GM21528 (cell line): ENCODE measurements around the gene FGFR2.
"Not testable (repeated sequence)": the region's sequence is repeated elsewhere in the genome, so short reads cannot be mapped to it uniquely, and the experiment has no call there.

Source experiments
- ATAC-seq: cut with Tn5 transposase; IDR thresholded peaks from one replicate; pipeline ENCODE4 v1.9.1; 2021; ENCODE audit warnings: mild to moderate bottlenecking, moderate library complexity; ENCODE audit not compliant: unreplicated experiment, low FRiP score

Gene FGFR2

GRCh38 chr10:121558238-121558637, 40.0 kb downstream of the FGFR2 start:
- no peak for ATAC-seq

DNA sequence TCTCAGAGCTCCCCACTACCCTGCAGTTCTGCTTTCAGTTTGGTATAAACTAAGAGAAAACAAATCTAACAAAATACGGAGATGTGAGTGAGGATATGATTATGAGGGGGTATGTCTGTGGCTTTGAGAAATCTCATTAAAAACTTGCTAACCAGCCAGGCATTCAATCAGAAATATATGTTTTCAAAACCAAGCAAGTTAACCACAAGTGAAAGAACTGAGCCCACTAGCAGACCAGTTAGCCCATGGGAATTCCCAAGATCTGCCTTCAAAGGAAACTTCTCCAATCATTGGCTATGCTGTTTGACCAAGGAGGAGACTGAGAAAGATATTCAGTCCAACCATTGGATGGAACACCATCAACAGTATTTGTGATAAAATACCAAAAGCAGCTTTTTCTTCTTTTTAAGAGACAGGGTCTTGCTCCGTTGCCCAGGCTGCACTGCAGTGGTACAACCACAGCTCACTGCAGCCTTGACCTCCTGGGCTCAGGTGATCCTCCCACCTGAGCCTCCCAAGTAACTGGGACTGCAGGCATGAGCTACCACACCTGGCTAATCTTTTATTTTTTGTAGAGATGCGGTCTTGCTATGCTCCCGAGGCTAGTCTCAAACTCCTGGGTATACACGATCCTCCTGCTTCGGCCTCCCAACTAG, 41.2 kb downstream of the FGFR2 start:
- ATAC-seq: no peak

DNA sequence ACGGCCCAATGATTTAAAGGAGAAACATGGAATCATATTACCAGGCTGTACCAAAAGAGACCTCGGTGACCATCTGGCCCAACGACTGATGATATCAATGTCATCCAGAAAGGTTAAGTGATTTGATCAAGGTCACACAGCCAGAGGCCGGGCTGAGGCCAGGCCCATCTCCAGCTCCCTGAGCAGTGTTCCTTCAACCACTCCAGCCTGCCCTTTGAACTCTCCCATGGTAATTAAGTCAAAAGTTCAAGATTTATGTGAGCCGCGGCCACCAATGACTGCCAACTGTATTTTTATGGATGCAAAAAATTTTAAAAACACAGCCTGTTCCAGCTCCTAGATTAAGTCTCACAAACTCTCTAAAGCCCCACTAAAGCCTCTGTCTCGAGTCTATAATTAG, 41.8 kb downstream of the FGFR2 start:
- ATAC-seq: no peak

DNA sequence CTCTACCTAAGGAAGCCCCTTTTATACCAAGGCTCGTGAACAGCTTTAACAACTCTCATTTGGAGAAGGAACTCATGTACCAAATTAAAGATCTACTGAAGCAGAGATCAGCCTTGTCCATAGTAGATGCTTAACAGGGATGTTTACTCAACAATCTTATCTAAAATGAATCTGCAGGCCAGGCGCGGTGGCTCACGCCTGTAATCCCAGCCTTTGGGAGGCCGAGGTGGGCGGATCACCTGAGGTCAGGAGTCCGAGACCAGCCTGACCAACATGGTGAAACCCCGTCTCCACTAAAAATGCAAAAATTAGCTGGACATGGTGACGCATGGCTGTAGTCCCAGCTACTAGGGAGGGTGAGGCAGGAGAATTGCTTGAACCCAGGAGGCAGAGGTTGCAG, 43.3 kb downstream of the FGFR2 start:
- ATAC-seq: not testable (repeated sequence)

GRCh38 chr10:121553511-121554264, 44.6 kb downstream of the FGFR2 start:
- ATAC-seq: no peak

GRCh38 chr10:121552746-121553145, 45.5 kb downstream of the FGFR2 start:
- ATAC-seq: no peak

GRCh38 chr10:121551210-121551885, 46.9 kb downstream of the FGFR2 start:
- ATAC-seq: no peak

GRCh38 chr10:121544301-121544869, 53.9 kb downstream of the FGFR2 start:
- ATAC-seq: no peak

- ATAC-seq: no peak
These were observed 54.7 kb downstream of the FGFR2 start for GRCh38 chr10:121543545-121543944.

- ATAC-seq: no peak
These were observed 56.7 kb downstream of the FGFR2 start for GRCh38 chr10:121541450-121542120.

GRCh38 chr10:121540732-121541395, 57.4 kb downstream of the FGFR2 start:
- ATAC-seq: no peak

DNA sequence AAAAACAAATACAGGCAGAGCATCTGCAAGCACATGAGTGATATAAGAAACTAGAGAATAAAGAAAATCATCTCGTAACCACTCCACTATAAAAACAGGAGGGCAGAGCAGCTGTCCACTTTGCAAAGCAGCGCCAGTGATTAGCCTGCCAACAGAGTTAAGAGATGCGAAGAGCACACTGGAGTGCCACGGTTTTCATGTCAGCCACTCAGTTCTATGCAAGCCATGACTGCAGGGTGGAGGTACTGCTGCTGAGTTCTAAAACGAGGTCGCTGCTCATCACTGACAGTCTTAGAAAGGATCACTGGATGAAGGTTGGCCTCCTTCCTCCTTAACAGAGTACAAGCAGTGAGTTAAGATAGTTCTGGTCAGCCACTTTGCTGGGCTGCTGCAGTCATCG, 58.5 kb downstream of the FGFR2 start:
- ATAC-seq: no peak

- no peak for ATAC-seq
These were observed 61.8 kb downstream of the FGFR2 start for GRCh38 chr10:121536310-121536913.

- no peak for ATAC-seq
These were observed 62.9 kb downstream of the FGFR2 start for GRCh38 chr10:121535381-121535780.

GRCh38 chr10:121532292-121532864, 65.9 kb downstream of the FGFR2 start:
- ATAC-seq: no peak

DNA sequence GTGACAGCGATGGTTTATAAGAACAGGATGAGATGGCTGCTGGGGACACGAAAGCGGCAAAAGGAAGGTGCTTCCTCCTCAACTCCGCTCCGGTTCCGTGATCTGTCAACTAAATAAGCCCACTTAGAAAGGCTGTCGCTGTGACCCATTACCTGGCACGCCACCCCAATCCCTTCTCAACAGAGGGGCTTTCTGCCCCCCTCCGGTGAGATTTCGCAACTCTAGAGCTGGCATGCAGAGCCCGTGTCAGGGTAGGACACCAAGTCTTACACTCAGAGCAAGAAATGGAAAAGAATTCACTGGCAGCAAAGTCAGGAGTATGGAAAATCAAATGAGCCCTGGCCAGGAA, 66.4 kb downstream of the FGFR2 start:
- no peak for ATAC-seq

DNA sequence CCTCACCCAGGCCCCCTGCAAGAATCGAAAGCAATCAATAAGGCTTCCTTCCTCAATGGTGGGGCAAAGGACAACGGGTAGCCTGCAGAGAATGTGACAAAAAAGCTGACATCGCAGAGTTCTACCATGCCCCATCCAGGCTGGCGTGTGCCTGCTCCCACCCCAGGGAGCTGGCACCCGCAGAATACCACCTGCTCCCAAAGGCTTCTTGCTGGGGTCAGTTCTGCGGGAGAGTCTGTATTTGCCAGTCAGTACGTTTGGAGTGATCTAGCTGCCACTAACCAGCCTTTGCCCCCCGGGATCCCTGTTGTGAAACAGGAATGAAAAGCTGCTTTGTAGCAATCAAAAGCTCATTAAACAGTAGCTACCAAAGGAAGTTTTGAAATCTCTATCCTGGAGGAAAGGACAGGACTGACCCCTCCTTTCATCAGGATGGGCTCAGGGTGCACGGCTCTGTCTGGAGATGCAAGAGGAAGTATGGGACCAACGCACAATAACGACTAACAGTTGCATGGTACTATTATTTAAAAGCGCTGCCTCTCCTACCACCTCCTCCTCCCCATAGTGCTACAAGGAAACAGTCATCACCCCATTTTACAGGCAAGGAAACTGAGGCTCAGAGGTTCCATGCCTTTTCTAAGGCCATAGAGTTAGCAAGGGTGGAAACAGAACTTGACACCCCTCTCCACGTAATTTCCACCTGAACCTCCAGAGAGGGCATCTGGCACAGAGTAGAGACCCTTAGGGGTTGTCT, 67.0 kb downstream of the FGFR2 start:
- ATAC-seq: no peak

GRCh38 chr10:121530481-121531075, 67.7 kb downstream of the FGFR2 start:
- ATAC-seq: no peak
